Measurements from ENCODE around the gene CGAS. TPM values are rescaled to one million over a fixed set of nuclear protein-coding genes. Genes with fewer than 3 reads are reported as not detected.

Gene CGAS
- total RNA-seq, 1 donor from 2014 or later, result 0.16 TPM

DNA sequence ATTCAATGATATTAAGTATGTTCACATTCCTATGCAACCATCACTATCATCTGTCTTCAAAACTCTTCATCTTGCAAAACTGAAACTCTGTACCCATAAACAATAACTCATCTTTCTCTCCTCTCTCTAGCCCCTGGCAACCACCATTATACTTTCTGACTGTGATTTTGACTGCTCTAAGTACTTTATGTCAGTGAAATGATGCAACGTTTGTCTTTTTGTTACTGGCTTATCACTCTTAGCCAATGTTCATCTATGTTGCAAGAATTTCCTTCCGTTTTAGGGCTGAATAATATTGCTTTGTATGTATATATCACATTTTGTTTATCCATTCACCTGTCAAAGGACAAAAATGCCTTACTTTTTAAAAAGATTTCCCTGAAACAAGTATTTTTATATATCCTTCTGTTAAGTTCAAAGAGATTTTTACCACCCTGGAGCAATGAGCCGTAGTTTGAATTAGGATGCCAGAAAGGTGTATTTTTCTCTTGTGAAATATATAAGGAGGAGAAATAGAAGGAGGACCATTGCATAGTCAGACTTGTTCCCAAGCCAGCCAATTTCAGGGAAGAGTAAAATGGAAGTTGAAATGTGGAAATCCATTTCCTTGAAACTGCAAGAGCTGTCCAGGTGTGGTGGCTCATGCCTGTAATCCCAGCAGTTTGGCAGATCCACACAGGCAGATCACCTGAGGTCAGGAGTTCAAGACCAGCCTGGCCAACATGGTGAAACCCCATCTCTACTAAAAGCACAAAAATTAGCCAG lies 4.0 kb upstream of the CGAS start:
- Histone ChIP-seq H3K4me3 (ENCODE audit: insufficient read depth, low read depth, low read length) (no peak overlapping the region), H3K4me2 (ENCODE audit: low read length) (no peak overlapping the region), H3K79me2 (ENCODE audit: insufficient read depth, low read length) (peaks cover 2% of the 10 kb centered on the region), H3K27ac (ENCODE audit: low read depth, low read length) (no peak overlapping the region), H2AFZ (ENCODE audit: low read depth, low read length) (no peak overlapping the region), H3K36me3 (ENCODE audit: insufficient read depth, low read length) (no peaks in the 10 kb centered on the region), H4K20me1 (ENCODE audit: insufficient read depth, low read length) (no peaks in the 10 kb centered on the region), H3K9me3 (ENCODE audit: insufficient read depth, low read depth, low read length) (no peaks in the 10 kb centered on the region), H3K9ac (ENCODE audit: low read length) (no peak overlapping the region), H3K4me1 (ENCODE audit: insufficient read depth, low read length) (peaks cover 13% of the 10 kb centered on the region), H3K27me3 (ENCODE audit: insufficient read depth, low read length) (no peaks in the 10 kb centered on the region)
- no peak for TF ChIP-seq EZH2 (IDR thresholded peaks at IDR 0.05; ENCODE audit: insufficient read depth, low read length)
- TF ChIP-seq, protein P1, sequence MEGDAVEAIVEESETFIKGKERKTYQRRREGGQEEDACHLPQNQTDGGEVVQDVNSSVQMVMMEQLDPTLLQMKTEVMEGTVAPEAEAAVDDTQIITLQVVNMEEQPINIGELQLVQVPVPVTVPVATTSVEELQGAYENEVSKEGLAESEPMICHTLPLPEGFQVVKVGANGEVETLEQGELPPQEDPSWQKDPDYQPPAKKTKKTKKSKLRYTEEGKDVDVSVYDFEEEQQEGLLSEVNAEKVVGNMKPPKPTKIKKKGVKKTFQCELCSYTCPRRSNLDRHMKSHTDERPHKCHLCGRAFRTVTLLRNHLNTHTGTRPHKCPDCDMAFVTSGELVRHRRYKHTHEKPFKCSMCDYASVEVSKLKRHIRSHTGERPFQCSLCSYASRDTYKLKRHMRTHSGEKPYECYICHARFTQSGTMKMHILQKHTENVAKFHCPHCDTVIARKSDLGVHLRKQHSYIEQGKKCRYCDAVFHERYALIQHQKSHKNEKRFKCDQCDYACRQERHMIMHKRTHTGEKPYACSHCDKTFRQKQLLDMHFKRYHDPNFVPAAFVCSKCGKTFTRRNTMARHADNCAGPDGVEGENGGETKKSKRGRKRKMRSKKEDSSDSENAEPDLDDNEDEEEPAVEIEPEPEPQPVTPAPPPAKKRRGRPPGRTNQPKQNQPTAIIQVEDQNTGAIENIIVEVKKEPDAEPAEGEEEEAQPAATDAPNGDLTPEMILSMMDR (IDR thresholded peaks at IDR 0.05; ENCODE audit: insufficient read depth, low read depth, low read length), result no peak
- H3K27ac Mint-ChIP-seq (ENCODE audit: unreplicated experiment), result no peak overlapping the region
- FAIRE-seq (no peak), DNase-seq (ENCODE audit: low read depth) (no peak)
- no peak overlapping the region for H3K4me3 Mint-ChIP-seq (ENCODE audit: unreplicated experiment)
- H3K4me1 Mint-ChIP-seq (ENCODE audit: low read depth, unreplicated experiment), result no peaks in the 10 kb centered on the region
- H3K9me3 Mint-ChIP-seq (ENCODE audit: unreplicated experiment), result no peaks in the 10 kb centered on the region
- no peaks in the 10 kb centered on the region for H3K36me3 Mint-ChIP-seq (ENCODE audit: low read depth, unreplicated experiment)
- H3K27me3 Mint-ChIP-seq (ENCODE audit: low read depth, unreplicated experiment), result peaks cover 4% of the 10 kb centered on the region

DNA sequence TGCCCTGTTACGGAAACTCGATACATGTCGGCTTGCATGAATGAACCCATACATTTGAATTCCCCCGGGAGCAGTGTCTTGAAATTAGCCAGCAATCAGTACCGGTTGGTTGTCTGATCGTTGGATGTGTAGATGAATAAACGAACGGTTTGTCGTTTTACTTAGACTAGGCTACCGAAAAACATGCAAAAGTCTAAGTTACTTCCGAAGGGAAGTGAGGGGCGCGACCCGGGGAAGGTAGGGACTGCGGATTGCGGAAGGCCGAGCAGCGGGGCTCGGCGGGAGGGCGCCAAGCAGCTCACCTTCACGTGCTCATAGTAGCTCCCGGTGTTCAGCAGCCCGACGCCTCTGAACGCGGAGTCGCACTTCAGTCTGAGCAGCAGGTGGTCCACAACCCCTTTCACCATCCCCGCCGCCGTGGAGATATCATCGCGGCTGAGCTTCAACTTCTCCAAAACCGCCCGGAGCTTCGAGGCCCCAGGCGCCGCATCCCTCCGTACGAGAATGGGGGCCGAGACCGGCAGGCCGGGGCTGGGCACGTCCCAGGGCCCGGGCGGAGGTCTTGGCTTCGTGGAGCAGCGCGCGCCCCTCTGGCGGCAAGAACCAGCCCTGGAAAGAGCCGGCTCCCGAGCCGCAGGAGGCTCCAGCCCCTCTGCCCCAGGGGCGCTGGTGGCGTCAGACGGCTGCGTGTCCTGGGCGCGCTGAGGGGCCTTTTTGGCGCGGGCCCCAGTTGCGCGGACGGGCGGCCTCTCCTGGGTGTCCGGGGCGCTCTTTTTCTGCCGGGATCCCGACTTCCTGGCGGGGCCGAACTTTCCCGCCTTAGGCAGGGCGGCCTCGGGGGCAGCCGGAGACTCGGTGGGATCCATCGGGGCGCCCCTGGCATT lies 632 bp downstream of the CGAS start:
- Histone ChIP-seq H3K27ac (ENCODE audit: low read depth, low read length) (peak overlapping the region; percentile 49), H3K36me3 (ENCODE audit: insufficient read depth, low read length) (no peaks in the 10 kb centered on the region), H2AFZ (ENCODE audit: low read depth, low read length) (peak overlapping the region; percentile 97), H3K4me2 (ENCODE audit: low read length) (peak overlapping the region; percentile 87), H3K27me3 (ENCODE audit: insufficient read depth, low read length) (no peaks in the 10 kb centered on the region), H3K79me2 (ENCODE audit: insufficient read depth, low read length) (peaks cover 5% of the 10 kb centered on the region), H3K4me1 (ENCODE audit: insufficient read depth, low read length) (peaks cover 13% of the 10 kb centered on the region), H3K4me3 (ENCODE audit: insufficient read depth, low read depth, low read length) (peak overlapping the region; percentile 58), H4K20me1 (ENCODE audit: insufficient read depth, low read length) (no peaks in the 10 kb centered on the region), H3K9ac (ENCODE audit: low read length) (peak overlapping the region; percentile 78), H3K9me3 (ENCODE audit: insufficient read depth, low read depth, low read length) (no peaks in the 10 kb centered on the region)
- peak; percentile 12 for DNase-seq (ENCODE audit: low read depth)
- peak; percentile 58 for FAIRE-seq
- Mint-ChIP-seq H3K36me3 (ENCODE audit: low read depth, unreplicated experiment) (no peaks in the 10 kb centered on the region), H3K9me3 (ENCODE audit: unreplicated experiment) (peaks cover 2% of the 10 kb centered on the region), H3K4me3 (ENCODE audit: unreplicated experiment) (peak overlapping the region; percentile 50), H3K27ac (ENCODE audit: unreplicated experiment) (no peak overlapping the region), H3K4me1 (ENCODE audit: low read depth, unreplicated experiment) (no peaks in the 10 kb centered on the region), H3K27me3 (ENCODE audit: low read depth, unreplicated experiment) (peaks cover 17% of the 10 kb centered on the region)
- peak; percentile 40 for TF ChIP-seq EZH2 (IDR thresholded peaks at IDR 0.05; ENCODE audit: insufficient read depth, low read length)
- TF ChIP-seq, protein P1 (IDR thresholded peaks at IDR 0.05; ENCODE audit: insufficient read depth, low read depth, low read length), result no peak
